Esophagus squamous epithelium (tissue), 4 donors: ENCODE results near the gene TRPM6.

Experiments
- POLR2A ChIP-seq, 4 donors: fragments of 450-650 bp; IDR thresholded peaks; one replicate each; pipeline ENCODE4 v1.6.1; 2017; ENCODE audit warnings: antibody characterized with exemption in 4 of 4, mild to moderate bottlenecking in 4 of 4, moderate library complexity in 3 of 4
- TF ChIP-seq, protein P1 (sequence below), 6 experiments: fragments of 450-650 bp in 4 of 6; fragments of 200-600 bp in 2 of 6; sonication (generic) in 2 of 6; IDR thresholded peaks; one replicate each; pipeline ENCODE4 v1.5.1; 2016 to 2019; ENCODE audit warnings: antibody characterized with exemption in 6 of 6, mild to moderate bottlenecking in 4 of 6, moderate library complexity in 4 of 6

DNA sequence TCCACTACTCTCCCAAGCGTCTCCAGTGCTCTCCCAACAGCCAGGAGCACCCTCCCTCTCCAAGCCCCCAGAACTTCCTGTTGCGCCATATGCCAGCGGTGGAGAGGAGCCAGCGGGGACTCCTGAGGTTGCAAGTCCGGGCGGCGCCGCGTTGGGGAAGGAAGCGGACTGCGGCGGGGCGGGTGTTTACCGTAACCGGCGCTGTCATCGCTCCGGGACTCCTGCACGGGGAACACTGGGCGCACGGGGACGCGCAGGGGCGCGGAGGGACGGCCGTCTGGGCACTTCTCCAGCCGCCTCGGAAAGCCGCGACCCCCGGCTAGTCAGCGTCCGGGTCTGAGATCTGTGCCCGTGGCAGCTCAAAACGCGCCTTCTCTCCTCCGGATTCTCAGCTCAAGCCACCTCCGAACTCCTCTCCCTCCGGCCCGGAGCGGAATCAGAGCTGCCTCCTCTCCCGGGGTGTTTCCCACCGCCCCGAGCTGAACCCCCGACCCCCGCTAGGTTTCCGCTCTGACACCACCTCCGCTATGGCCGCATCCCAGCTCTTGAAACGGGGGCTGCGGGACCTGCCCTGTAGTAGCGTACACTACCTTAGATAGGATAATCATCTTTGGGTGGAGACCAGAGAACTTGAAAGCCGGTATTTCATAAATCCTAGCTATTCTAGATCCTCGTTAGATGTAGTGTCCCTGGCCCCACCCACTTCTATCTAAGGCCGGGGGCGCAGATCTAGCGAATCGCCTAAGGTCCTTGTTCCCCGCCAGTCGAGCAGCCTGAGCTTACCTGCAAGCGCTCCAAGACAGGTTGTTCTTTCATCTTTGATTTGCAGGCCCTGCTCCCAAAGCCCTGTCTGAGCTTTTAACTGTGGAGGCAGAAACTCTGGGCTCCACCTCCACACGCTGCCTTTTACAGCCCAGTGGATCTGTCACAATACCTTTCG lies at the start of gene TRPM6:
- TF ChIP-seq, protein P1, sequence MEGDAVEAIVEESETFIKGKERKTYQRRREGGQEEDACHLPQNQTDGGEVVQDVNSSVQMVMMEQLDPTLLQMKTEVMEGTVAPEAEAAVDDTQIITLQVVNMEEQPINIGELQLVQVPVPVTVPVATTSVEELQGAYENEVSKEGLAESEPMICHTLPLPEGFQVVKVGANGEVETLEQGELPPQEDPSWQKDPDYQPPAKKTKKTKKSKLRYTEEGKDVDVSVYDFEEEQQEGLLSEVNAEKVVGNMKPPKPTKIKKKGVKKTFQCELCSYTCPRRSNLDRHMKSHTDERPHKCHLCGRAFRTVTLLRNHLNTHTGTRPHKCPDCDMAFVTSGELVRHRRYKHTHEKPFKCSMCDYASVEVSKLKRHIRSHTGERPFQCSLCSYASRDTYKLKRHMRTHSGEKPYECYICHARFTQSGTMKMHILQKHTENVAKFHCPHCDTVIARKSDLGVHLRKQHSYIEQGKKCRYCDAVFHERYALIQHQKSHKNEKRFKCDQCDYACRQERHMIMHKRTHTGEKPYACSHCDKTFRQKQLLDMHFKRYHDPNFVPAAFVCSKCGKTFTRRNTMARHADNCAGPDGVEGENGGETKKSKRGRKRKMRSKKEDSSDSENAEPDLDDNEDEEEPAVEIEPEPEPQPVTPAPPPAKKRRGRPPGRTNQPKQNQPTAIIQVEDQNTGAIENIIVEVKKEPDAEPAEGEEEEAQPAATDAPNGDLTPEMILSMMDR (IDR thresholded peaks at IDR 0.05): no peak
- peak in 2 of 4 donors; percentile 20 to 41 for TF ChIP-seq POLR2A (IDR thresholded peaks at IDR 0.05)
